Lung (tissue), 12 donors: ENCODE results near the gene PRKN. TPM values are rescaled to one million over a fixed set of nuclear protein-coding genes. Genes with fewer than 3 reads are reported as not detected.

Experiments
- ATAC-seq: fragments of 200-7000 bp; cut with Tn5 transposase; one replicate; pipeline ENCODE4 v1.9.1; 2020; ENCODE audit warnings: moderate number of reproducible peaks; ENCODE audit not compliant: insufficient read depth, low FRiP score
- DNase-seq, 3 donors: peaks; one replicate each; pipeline ENCODE4 v3.0.0-alpha.2; 2013 to 2017
- H3K27ac ChIP-seq, 2 donors: one replicate each; pipeline ENCODE4 v1.5.1; 2013; ENCODE audit warnings: mild to moderate bottlenecking in 2 of 2, moderate library complexity in 2 of 2, control low read depth in 1 of 2, inconsistent platforms in 1 of 2, low read depth in 1 of 2, low read length in 1 of 2
- H3K27me3 ChIP-seq, 3 donors: one replicate each; pipeline ENCODE4 v1.5.1; 2013; ENCODE audit warnings: low read length in 2 of 3; ENCODE audit not compliant: control insufficient read depth in 3 of 3, insufficient read depth in 3 of 3
- H3K36me3 ChIP-seq, 4 donors: one replicate each; pipeline ENCODE4 v1.5.1; 2013; ENCODE audit warnings: low read length in 4 of 4, mild to moderate bottlenecking in 1 of 4, moderate library complexity in 1 of 4; ENCODE audit not compliant: control insufficient read depth in 4 of 4, insufficient read depth in 4 of 4
- H3K4me1 ChIP-seq, 5 donors: one replicate each; pipeline ENCODE4 v1.5.1; 2013; ENCODE audit warnings: low read length in 5 of 5, mild to moderate bottlenecking in 2 of 5, moderate library complexity in 1 of 5; ENCODE audit not compliant: control insufficient read depth in 5 of 5, insufficient read depth in 5 of 5
- H3K4me3 ChIP-seq: one replicate; pipeline ENCODE4 v1.5.1; 2013; ENCODE audit warnings: mild to moderate bottlenecking, control low read depth, moderate library complexity
- H3K9ac ChIP-seq, 2 donors: one replicate each; pipeline ENCODE4 v1.5.1; 2013; ENCODE audit warnings: low read length in 2 of 2, control low read depth in 1 of 2; ENCODE audit not compliant: insufficient read depth in 1 of 2
- H3K9me3 ChIP-seq, 4 donors: one replicate each; pipeline ENCODE4 v1.5.1; 2013; ENCODE audit warnings: low read length in 3 of 4, mild to moderate bottlenecking in 1 of 4, moderate library complexity in 1 of 4; ENCODE audit not compliant: control insufficient read depth in 4 of 4, insufficient read depth in 3 of 4
- CTCF ChIP-seq: IDR thresholded peaks from 2 replicates; pipeline ENCODE4 v1.5.1; 2012; ENCODE audit warnings: mild to moderate bottlenecking; ENCODE audit errors: control extremely low read depth, extremely low read depth
- WGBS, 2 donors: extraction: QIAGEN DNeasy Blood & Tissue Kit; methylation state at CpG; one replicate each; pipeline ENCODE4 v1.1.7; 2013; 5-methylcytosine and 5-hydroxymethylcytosine counted together
- polyA plus RNA-seq, 2 donors: library from polyadenylated mRNA; stranded (reverse); fragments of 200-250 nt; gene quantifications; one replicate each; pipeline ENCODE4 v1.2.1, GENCODE V29; 2013
- total RNA-seq, 2 donors: library from RNA; depleted of rRNA in 1 of 2; stranded (reverse); fragments of >200 nt in 1 of 2; gene quantifications; one replicate each; pipeline ENCODE4 v1.2.1, GENCODE V29; 2014 to 2021
- donor health status: control.
- donor health status: control.
- donor health status: Bipolar disorder and iron deficiency.
- donor health status: healthy.
- donor health status: DM: yes; HTN: yes; CAD: no.

PRKN gene
- total and polyA plus RNA-seq, 4 donors: 0.27 to 11.2 (median 3.1) TPM

- Histone ChIP-seq H3K4me1 (peaks cover 0 to 2% (median 0%) of the 10 kb centered on the region in 5 donors), H3K9me3 (no peaks in the 10 kb centered on the region), H3K27ac (no peak overlapping the region), H3K27me3 (no peaks in the 10 kb centered on the region), H3K36me3 (no peaks in the 10 kb centered on the region), H3K9ac (no peak overlapping the region), H3K4me3 (no peak overlapping the region)
- ATAC-seq: no peak
- 88 to 92% methylated on average over 4 to 5 of the region's 5 CpGs for WGBS, 2 donors
- DNase-seq: no peak
- no peak for TF ChIP-seq CTCF
These were observed 1271.7 kb downstream of the PRKN start for GRCh38 chr6:161455848-161456247.

- Histone ChIP-seq H3K4me3 (no peak overlapping the region), H3K27ac (no peak overlapping the region), H3K36me3 (no peaks in the 10 kb centered on the region), H3K4me1 (peaks cover 0 to 2% (median 0%) of the 10 kb centered on the region in 5 donors), H3K9me3 (no peaks in the 10 kb centered on the region), H3K27me3 (no peaks in the 10 kb centered on the region), H3K9ac (no peak overlapping the region)
- DNase-seq (no peak), ATAC-seq (no peak)
- TF ChIP-seq CTCF: no peak
- 45 to 70% methylated on average over 4 of the region's 4 CpGs for WGBS, 2 donors
These were observed 1274.0 kb downstream of the PRKN start for GRCh38 chr6:161453558-161453957.

GRCh38 chr6:161452241-161452640 is 1275.3 kb downstream of the PRKN start:
- DNase-seq: no peak
- Histone ChIP-seq H3K4me1 (peaks cover 0 to 2% (median 0%) of the 10 kb centered on the region in 5 donors), H3K27ac (no peak overlapping the region), H3K27me3 (no peaks in the 10 kb centered on the region), H3K36me3 (no peaks in the 10 kb centered on the region), H3K4me3 (no peak overlapping the region), H3K9me3 (no peaks in the 10 kb centered on the region), H3K9ac (no peak overlapping the region)
- TF ChIP-seq CTCF: no peak
- 90 to 94% methylated on average over 3 of the region's 3 CpGs for WGBS, 2 donors
- ATAC-seq: no peak

- TF ChIP-seq CTCF: no peak
- no peak overlapping the region for H3K27ac ChIP-seq
- no peak overlapping the region for H3K4me3 ChIP-seq
- no peaks in the 10 kb centered on the region for H3K9me3 ChIP-seq
- no peak overlapping the region for H3K9ac ChIP-seq
- peaks cover 0 to 13% (median 0%) of the 10 kb centered on the region in 5 donors for H3K4me1 ChIP-seq
- DNase-seq: no peak
- ATAC-seq: no peak
- WGBS, 2 donors: 90 to 94% methylated on average over 3 of the region's 3 CpGs
- H3K27me3 ChIP-seq: no peaks in the 10 kb centered on the region
- no peaks in the 10 kb centered on the region for H3K36me3 ChIP-seq
These were observed 1278.0 kb downstream of the PRKN start for GRCh38 chr6:161449521-161449920.
